HG02943 (cell line): ENCODE data around the gene BIRC6.

Source experiments
- ATAC-seq: cut with Tn5 transposase; IDR thresholded peaks from one replicate; pipeline ENCODE4 v1.9.1; 2021; ENCODE audit warnings: mild to moderate bottlenecking, low read depth, moderate library complexity; ENCODE audit not compliant: unreplicated experiment

BIRC6 gene

DNA sequence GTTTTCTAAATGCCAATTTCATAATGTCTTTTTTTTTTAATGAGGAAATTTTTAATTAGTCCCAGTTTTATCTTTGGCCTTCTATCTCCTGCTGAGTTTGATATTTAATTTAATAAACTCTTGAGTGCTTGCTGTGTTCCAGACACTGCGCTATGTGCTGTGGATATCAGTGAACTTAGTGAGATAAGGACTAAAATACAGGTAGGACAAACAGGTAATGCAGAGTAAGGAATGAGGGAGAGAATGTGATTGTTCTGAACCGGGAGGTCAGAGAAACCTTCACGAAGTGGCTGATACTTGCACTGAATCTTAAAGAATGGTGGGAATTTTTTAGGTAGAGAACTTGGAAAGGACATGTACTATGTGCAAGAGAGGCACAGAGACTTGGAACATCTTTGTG lies 299.2 kb downstream of the BIRC6 start:
- ATAC-seq: no peak

DNA sequence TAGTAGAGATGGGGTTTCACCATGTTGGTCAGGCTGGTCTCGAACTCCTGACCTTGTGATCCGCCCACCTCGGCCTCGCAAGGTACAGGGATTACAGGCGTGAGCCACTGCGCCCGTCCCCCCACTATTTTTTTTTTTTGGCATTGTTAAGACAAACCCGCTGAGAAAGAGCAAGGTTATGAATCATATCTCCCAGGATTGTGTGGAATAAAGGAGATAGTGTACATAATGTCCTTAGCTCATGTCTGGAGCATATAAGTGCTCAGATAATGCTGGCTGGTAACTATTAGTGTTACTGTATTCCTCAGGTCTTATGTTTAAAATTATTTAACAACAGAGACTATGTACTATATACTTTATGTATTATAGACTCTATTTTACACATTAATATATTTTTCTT lies 307.0 kb downstream of the BIRC6 start:
- ATAC-seq: no peak

DNA sequence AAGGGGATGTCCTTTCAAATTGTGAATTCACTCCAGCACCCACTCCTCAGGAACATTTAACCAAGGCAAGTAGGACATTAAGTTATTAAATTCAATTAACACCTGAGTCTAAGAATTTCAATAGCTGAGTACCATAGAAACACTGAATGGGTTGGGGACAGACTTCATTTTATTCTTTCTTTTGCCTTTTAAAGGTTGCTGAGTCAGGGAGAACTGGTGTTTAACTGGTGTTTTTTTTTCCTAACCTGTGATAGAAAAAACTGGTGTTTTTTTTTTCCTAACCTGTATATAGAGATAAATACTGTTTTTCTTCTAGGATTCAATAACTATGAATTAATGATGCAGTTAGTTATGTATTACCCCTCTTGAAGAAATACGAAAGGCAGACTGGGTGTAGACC lies 309.9 kb downstream of the BIRC6 start:
- no peak for ATAC-seq

DNA sequence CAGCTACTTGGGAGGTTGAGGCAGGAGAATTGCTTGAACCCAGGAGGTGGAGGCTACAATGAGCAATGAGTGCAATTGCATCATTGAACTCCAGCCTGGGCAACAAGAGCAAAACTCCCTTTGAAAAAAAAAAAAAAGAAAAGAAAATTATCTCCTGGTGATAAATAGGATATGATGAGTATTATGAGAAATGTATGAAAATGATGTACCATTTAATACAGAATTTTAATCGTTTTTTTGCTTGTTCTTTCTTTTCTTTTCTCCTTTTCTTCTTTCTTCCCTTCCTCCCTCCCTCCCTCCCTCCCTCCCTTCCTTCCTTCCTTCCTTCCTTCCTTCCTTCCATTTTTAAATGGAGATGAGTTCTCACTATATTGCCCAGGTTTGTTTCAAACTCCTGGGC lies 311.4 kb downstream of the BIRC6 start:
- ATAC-seq: no peak
